ENCODE measurements around the gene POMT1. TPM values are rescaled to one million over a fixed set of nuclear protein-coding genes. Genes with fewer than 3 reads are reported as not detected.

POMT1 gene
- total RNA-seq, 1 donor from 2014 or later: 31.1 TPM

DNA sequence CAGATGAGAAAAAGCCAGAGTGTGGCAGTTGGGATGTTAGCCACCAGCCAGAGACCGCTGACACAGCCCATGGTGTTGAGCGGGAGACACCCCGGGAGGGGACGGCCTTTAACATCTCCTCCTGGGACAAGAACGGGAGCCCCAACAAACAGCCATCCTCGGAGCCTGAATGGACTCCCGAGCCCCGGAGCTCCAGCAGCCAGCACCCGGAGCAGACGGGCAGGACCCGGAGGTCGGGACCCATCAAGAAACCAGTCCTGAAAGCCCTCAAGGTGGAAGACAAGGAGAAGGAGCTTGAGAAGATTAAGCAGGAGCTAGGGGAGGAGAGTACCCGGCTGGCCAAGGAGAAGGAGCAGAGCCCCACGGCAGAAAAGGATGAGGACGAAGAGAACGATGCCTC, 28.0 kb upstream of the POMT1 start:
- no peak for DNase-seq (ENCODE audit: low spot score)
- Mint-ChIP-seq H3K4me3 (no peak overlapping the region), H3K4me1 (no peaks in the 10 kb centered on the region), H3K9me3 (no peaks in the 10 kb centered on the region), H3K27ac (no peak overlapping the region), H3K36me3 (peaks cover 48% of the 10 kb centered on the region), H3K27me3 (ENCODE audit: insufficient read depth, low read depth) (peaks cover 8% of the 10 kb centered on the region)
- Histone ChIP-seq H3K79me2 (ENCODE audit: low read depth) (peaks cover 64% of the 10 kb centered on the region), H4K20me1 (ENCODE audit: low read depth) (peaks cover 99% of the 10 kb centered on the region), H3F3A (ENCODE audit: low read depth) (peaks cover 35% of the 10 kb centered on the region), H3K4me1 (no peaks in the 10 kb centered on the region), H3K36me3 (peaks cover 24% of the 10 kb centered on the region), H3K4me3 (no peak overlapping the region), H3K4me2 (no peak overlapping the region), H2AFZ (replicated peaks) (no peak overlapping the region), H3K27me3 (no peaks in the 10 kb centered on the region), H3K9ac (no peak overlapping the region), H3K9me3 (ENCODE audit: low read depth) (no peaks in the 10 kb centered on the region), H3K27ac (no peak overlapping the region)
- no peak for TF ChIP-seq EZH2phosphoT487 (IDR thresholded peaks at IDR 0.05)
- TF ChIP-seq, protein P1, sequence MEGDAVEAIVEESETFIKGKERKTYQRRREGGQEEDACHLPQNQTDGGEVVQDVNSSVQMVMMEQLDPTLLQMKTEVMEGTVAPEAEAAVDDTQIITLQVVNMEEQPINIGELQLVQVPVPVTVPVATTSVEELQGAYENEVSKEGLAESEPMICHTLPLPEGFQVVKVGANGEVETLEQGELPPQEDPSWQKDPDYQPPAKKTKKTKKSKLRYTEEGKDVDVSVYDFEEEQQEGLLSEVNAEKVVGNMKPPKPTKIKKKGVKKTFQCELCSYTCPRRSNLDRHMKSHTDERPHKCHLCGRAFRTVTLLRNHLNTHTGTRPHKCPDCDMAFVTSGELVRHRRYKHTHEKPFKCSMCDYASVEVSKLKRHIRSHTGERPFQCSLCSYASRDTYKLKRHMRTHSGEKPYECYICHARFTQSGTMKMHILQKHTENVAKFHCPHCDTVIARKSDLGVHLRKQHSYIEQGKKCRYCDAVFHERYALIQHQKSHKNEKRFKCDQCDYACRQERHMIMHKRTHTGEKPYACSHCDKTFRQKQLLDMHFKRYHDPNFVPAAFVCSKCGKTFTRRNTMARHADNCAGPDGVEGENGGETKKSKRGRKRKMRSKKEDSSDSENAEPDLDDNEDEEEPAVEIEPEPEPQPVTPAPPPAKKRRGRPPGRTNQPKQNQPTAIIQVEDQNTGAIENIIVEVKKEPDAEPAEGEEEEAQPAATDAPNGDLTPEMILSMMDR (IDR thresholded peaks at IDR 0.05): no peak
- no peak for TF ChIP-seq EZH2 (IDR thresholded peaks at IDR 0.05)

DNA sequence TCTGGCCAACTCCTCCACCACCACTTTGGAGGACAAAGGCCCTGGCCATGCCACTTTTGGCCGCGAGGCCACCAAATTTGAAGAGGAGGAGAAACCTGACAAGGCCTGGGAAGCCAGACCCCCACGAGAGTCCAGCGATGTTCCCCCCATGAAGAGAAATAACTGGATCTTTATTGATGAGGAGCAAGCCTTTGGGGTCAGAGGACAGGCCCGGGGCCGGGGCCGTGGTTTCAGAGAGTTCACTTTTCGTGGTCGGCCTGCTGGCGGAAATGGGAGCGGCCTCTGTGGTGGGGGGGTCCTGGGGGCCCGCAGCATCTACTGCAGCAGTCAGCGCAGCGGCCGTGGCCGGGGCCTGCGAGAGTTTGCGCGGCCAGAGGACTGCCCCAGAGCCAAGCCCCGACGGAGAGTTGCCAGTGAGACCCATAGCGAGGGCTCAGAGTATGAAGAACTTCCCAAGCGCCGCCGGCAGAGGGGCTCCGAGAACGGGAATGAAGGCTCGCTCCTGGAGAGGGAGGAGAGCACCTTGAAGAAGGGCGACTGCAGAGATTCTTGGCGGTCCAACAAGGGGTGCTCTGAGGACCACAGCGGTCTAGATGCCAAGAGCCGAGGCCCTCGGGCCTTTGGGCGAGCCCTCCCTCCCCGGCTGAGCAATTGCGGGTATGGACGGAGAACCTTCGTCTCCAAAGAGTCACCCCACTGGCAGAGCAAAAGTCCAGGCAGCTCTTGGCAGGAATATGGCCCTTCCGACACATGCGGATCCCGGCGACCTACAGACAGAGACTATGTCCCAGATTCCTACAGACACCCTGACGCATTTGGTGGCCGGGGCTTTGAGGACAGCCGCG, 27.4 kb upstream of the POMT1 start:
- H3K4me1 ChIP-seq: no peaks in the 10 kb centered on the region
- TF ChIP-seq, protein P1 (IDR thresholded peaks at IDR 0.05): no peak
- Mint-ChIP-seq H3K27me3 (ENCODE audit: insufficient read depth, low read depth) (peaks cover 8% of the 10 kb centered on the region), H3K4me1 (no peaks in the 10 kb centered on the region), H3K9me3 (no peaks in the 10 kb centered on the region), H3K27ac (no peak overlapping the region), H3K4me3 (no peak overlapping the region), H3K36me3 (peaks cover 44% of the 10 kb centered on the region)
- H3F3A ChIP-seq (ENCODE audit: low read depth): peaks cover 33% of the 10 kb centered on the region
- no peak overlapping the region for H3K4me2 ChIP-seq
- no peak overlapping the region for H3K9ac ChIP-seq
- H3K9me3 ChIP-seq (ENCODE audit: low read depth): no peaks in the 10 kb centered on the region
- H4K20me1 ChIP-seq (ENCODE audit: low read depth): peaks cover 99% of the 10 kb centered on the region
- H2AFZ ChIP-seq (replicated peaks): no peak overlapping the region
- H3K27me3 ChIP-seq: no peaks in the 10 kb centered on the region
- no peak overlapping the region for H3K4me3 ChIP-seq
- peaks cover 30% of the 10 kb centered on the region for H3K36me3 ChIP-seq
- no peak overlapping the region for H3K27ac ChIP-seq
- no peak for DNase-seq (ENCODE audit: low spot score)
- H3K79me2 ChIP-seq (ENCODE audit: low read depth): peaks cover 64% of the 10 kb centered on the region

DNA sequence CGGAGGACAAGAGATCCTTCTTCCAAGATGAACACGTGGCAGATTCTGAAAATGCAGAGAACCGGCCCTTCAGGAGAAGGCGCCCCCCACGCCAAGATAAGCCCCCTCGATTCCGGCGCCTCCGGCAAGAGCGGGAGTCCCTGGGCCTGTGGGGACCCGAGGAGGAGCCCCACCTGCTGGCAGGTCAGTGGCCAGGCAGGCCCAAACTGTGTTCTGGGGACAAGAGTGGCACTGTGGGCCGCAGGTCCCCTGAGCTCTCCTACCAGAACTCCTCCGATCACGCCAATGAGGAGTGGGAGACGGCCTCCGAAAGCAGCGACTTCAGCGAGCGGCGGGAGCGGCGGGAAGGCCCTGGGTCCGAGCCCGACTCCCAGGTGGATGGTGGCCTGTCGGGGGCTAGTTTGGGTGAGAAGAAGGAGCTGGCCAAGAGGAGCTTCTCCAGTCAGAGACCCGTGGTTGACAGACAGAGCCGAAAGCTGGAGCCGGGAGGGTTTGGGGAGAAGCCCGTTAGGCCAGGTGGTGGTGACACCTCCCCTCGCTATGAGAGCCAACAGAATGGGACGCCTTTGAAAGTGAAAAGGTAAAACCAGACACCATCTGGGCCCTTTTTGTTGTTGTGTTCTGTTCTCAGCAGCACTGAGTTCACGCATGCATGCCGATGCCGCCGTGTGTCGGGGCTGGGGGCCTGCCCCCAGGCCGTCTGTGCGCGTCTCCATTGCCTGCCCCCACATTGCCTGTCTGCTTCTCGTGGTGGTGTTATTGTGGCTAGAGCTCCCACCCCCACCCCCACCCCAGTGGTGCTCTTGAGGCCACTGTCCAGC, 26.6 kb upstream of the POMT1 start:
- Histone ChIP-seq H4K20me1 (ENCODE audit: low read depth) (peaks cover 97% of the 10 kb centered on the region), H3K4me1 (no peaks in the 10 kb centered on the region), H3K36me3 (peaks cover 30% of the 10 kb centered on the region), H3K27me3 (no peaks in the 10 kb centered on the region), H3K9ac (no peak overlapping the region), H3K79me2 (ENCODE audit: low read depth) (peaks cover 61% of the 10 kb centered on the region), H3K4me2 (no peak overlapping the region), H3K27ac (peak overlapping the region; percentile 63), H3F3A (ENCODE audit: low read depth) (peaks cover 33% of the 10 kb centered on the region), H2AFZ (replicated peaks) (no peak overlapping the region), H3K9me3 (ENCODE audit: low read depth) (no peaks in the 10 kb centered on the region), H3K4me3 (no peak overlapping the region)
- Mint-ChIP-seq H3K27me3 (ENCODE audit: insufficient read depth, low read depth) (peaks cover 8% of the 10 kb centered on the region), H3K9me3 (no peaks in the 10 kb centered on the region), H3K4me1 (no peaks in the 10 kb centered on the region), H3K36me3 (peaks cover 39% of the 10 kb centered on the region), H3K4me3 (no peak overlapping the region), H3K27ac (no peak overlapping the region)
- TF ChIP-seq EZH2phosphoT487 (IDR thresholded peaks at IDR 0.05): no peak
- TF ChIP-seq, protein P1 (IDR thresholded peaks at IDR 0.05): peak; percentile 46
- DNase-seq (ENCODE audit: low spot score): peak; percentile 25
